Cardiac muscle cell (in vitro differentiated cells and primary cell): ENCODE data around the gene ABCA3. TPM values are rescaled to one million over a fixed set of nuclear protein-coding genes. Genes with fewer than 3 reads are reported as not detected.

Experiments
- DNase-seq, 2 donors: peaks; one replicate each; pipeline versions ENCODE4 v3.0.0 to v3.0.0-alpha.2; 2010 to 2017; ENCODE audit warnings: low read depth in 1 of 2, low spot score in 1 of 2
- H3K27ac ChIP-seq: fragments of 200-600 bp; sonication (generic); 2 replicates; pipeline ENCODE4 v1.5.1; 2016
- H3K27me3 ChIP-seq: fragments of 200-600 bp; sonication (generic); 2 replicates; pipeline ENCODE4 v1.6.0; 2016; ENCODE audit warnings: control low read depth
- H3K36me3 ChIP-seq: fragments of 200-600 bp; sonication (generic); 2 replicates; pipeline ENCODE4 v1.5.1; 2016; ENCODE audit warnings: control low read depth
- H3K4me1 ChIP-seq: fragments of 200-600 bp; sonication (generic); 2 replicates; pipeline ENCODE4 v1.8.1; 2017; ENCODE audit warnings: low read depth, mild to moderate bottlenecking, mixed run types
- H3K4me3 ChIP-seq: fragments of 200-600 bp; sonication (generic); 2 replicates; pipeline ENCODE4 v1.5.1; 2016; ENCODE audit warnings: mild to moderate bottlenecking
- H3K9me3 ChIP-seq: fragments of 200-600 bp; sonication (generic); 2 replicates; pipeline ENCODE4 v1.5.1; 2017; ENCODE audit warnings: low read depth, mild to moderate bottlenecking, control low read depth
- CTCF ChIP-seq: IDR thresholded peaks from 2 replicates; pipeline ENCODE4 v1.5.1; 2012; ENCODE audit warnings: low read depth, mild to moderate bottlenecking, low read length
- polyA plus RNA-seq: library from polyadenylated mRNA; unstranded; fragments of >200 nt; fragmentation: Nextera tagmentation; extraction: Ambion mirVana; gene quantifications from 2 replicates; pipeline ENCODE4 v1.2.1, GENCODE V29; 2016
- total RNA-seq: library from RNA; depleted of rRNA; stranded (reverse); fragments of >200 nt; gene quantifications from 2 replicates; pipeline ENCODE4 v1.2.3, GENCODE V29; 2016

ABCA3 gene
- total and polyA plus RNA-seq, 2 experiments from 2014 or later = 11.1 to 14.5 TPM

DNA sequence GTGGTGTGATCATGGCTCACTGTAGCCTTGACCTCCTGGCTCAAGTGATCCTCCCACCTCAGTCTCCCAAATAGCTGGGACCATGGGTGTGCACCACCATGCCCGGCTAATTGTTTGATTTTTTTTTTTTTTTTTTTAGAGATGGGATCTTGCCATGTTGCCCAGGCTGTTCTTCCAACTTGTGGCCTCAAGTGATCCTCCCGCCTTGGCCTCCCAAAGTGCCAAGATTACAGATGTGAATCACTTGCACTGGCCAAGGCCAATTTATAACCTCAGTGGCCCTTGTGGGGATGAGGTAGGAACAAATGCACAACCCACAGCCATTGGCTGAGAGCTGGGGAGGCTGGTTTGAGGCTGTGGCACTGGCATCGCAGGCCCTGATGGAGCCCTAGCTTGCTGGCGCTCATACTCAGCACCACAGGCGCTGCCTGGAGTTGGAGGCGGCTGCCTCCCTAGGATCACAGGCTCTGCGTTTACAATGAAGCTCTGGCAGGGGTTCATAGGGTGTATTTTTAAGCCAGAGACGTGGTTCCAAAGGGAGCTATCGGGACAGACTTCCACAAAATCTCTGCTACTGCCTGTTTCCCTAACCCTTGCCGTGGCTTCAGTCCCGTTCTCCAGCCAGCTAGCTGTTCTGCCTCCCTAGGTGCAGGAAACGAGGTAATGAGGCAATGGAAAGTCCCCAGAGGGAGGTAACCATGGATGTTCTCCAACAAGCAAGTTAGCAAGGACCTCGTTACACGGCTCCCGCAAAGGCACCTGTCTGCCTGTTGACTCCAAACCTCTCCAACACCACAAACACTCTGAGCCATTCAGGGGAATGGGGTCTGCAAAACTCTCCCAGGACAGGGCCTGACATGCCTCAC is 2.9 kb downstream of the ABCA3 start:
- TF ChIP-seq CTCF = no peak
- Histone ChIP-seq H3K36me3 (no peaks in the 10 kb centered on the region), H3K27me3 (peaks cover 42% of the 10 kb centered on the region), H3K27ac (no peak overlapping the region), H3K9me3 (no peaks in the 10 kb centered on the region), H3K4me3 (no peak overlapping the region), H3K4me1 (no peaks in the 10 kb centered on the region)
- no peak for DNase-seq

- no peak overlapping the region for H3K27ac ChIP-seq
Measured at GRCh38 chr16:2335286-2335895, 5.1 kb downstream of the ABCA3 start.

GRCh38 chr16:2333772-2334379 is 6.7 kb downstream of the ABCA3 start:
- TF ChIP-seq CTCF = no peak
- no peak overlapping the region for H3K27ac ChIP-seq
- DNase-seq = no peak

More at GRCh38 chr16:2335286-2335895, 5.1 kb downstream of the ABCA3 start:
- no peak for TF ChIP-seq CTCF
- Histone ChIP-seq H3K4me1 (no peaks in the 10 kb centered on the region), H3K27me3 (peaks cover 42% of the 10 kb centered on the region), H3K36me3 (no peaks in the 10 kb centered on the region), H3K9me3 (no peaks in the 10 kb centered on the region), H3K4me3 (no peak overlapping the region)
- no peak for DNase-seq

GRCh38 chr16:2333231-2333630 is 7.3 kb downstream of the ABCA3 start:
- DNase-seq = no peak
- Histone ChIP-seq H3K4me3 (no peak overlapping the region), H3K4me1 (no peaks in the 10 kb centered on the region), H3K27me3 (peaks cover 25% of the 10 kb centered on the region), H3K36me3 (no peaks in the 10 kb centered on the region), H3K9me3 (no peaks in the 10 kb centered on the region), H3K27ac (no peak overlapping the region)
- TF ChIP-seq CTCF = no peak

More at GRCh38 chr16:2333772-2334379, 6.7 kb downstream of the ABCA3 start:
- no peaks in the 10 kb centered on the region for H3K36me3 ChIP-seq
- H3K9me3 ChIP-seq = no peaks in the 10 kb centered on the region
- no peaks in the 10 kb centered on the region for H3K4me1 ChIP-seq
- peaks cover 31% of the 10 kb centered on the region for H3K27me3 ChIP-seq
- no peak overlapping the region for H3K4me3 ChIP-seq

DNA sequence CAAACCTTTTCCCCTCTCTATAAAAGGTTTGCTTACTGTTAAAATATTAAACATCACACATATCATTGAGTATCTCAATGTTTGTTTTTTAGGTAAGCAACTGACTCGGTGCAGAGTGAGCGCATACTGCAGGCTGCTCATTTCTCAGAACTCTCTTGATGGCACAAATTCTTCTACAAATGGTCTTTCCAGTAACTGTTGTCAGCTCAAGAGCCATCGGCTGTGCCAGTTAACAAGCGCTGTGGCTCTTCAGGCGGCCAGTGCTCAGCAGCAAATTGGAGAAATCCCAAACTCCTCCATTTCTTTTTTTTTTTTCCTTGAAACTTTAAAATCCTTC is 8.6 kb downstream of the ABCA3 start:
- no peak overlapping the region for H3K27ac ChIP-seq
- no peak for TF ChIP-seq CTCF
- no peaks in the 10 kb centered on the region for H3K9me3 ChIP-seq
- H3K4me1 ChIP-seq = no peaks in the 10 kb centered on the region
- no peaks in the 10 kb centered on the region for H3K36me3 ChIP-seq
- H3K4me3 ChIP-seq = no peak overlapping the region
- no peak for DNase-seq
- H3K27me3 ChIP-seq = peaks cover 12% of the 10 kb centered on the region
